ENCODE measurements around the gene ZFP91. TPM values are rescaled to one million over a fixed set of nuclear protein-coding genes. Genes with fewer than 3 reads are reported as not detected.

ZFP91 gene
- total and polyA plus RNA-seq, 9 of the 15 experiments (the other 6 are each of a cell fraction or from before 2014, with no cell fraction given): 17.6 to 58.3 (median 34.0) TPM

- no peaks in the 10 kb centered on the region for H4K20me1 ChIP-seq (replicated peaks; ENCODE audit: control insufficient read depth, insufficient read depth, low read length)
- H2AFZ ChIP-seq (ENCODE audit: low read depth, low read length): no peak overlapping the region
- no peak overlapping the region for H3K4me3 ChIP-seq
- BruUV-seq (replicated peaks): no TSS peak
- no peaks in the 10 kb centered on the region for H3K4me1 ChIP-seq (replicated peaks in 1 of 2; ENCODE audit: control insufficient read depth in 2 of 2, insufficient read depth in 2 of 2, low read length in 2 of 2)
- in situ Hi-C loops (cut with MboI): no loop called here
- no peak overlapping the region for H3K27ac ChIP-seq (ENCODE audit: extremely low read depth, low read depth, low read length)
- peaks cover 6% of the 10 kb centered on the region; the same call in 2 of the 3 replicates for H3K79me2 ChIP-seq (ENCODE audit: control insufficient read depth, insufficient read depth, low read length)
- 98% methylated on average over 4 of the region's 4 CpGs for WGBS (ENCODE audit: insufficient coverage, low coverage, missing lambda C conversion rate)
- peaks cover 98% of the 10 kb centered on the region for H3K36me3 ChIP-seq (ENCODE audit: control insufficient read depth, insufficient read depth, low read length)
- no peak overlapping the region for H3K4me2 ChIP-seq (ENCODE audit: insufficient read depth, low read length)
- no peaks in the 10 kb centered on the region for H3K9me1 ChIP-seq (ENCODE audit: control insufficient read depth, insufficient read depth, low read length)
- DNase-seq (ENCODE audit: extremely low read depth in 1 of 4, low spot score in 3 of 4) (peak in 1 of 4 experiments; percentile 14), ATAC-seq (peak; percentile 88), FAIRE-seq (no peak)
- H3K27me3 ChIP-seq (ENCODE audit: control insufficient read depth in 2 of 2, insufficient read depth in 2 of 2, low read length in 2 of 2): no peaks in the 10 kb centered on the region
- ChIA-PET POLR2A (interaction anchor here (0.7 to 1.0 kb wide), 2 partner anchors 11 to 28 kb away, joined by 3 to 4 read pairs; no protein-coding TSS in a partner anchor), CTCF (ENCODE audit: low intra/inter-chr PET ratio) (interaction anchor here (0.6 to 0.7 kb wide), 3 partner anchors 39 to 325 kb away, joined by 3 to 4 read pairs (median 3); no protein-coding TSS in a partner anchor)
- H3K9me3 ChIP-seq (replicated peaks; ENCODE audit: control insufficient read depth, insufficient read depth, low read depth, low read length): no peaks in the 10 kb centered on the region
- intact Hi-C loops (cut with micrococcal nuclease): no loop called here
- TF ChIP-seq CTCF (IDR thresholded peaks at IDR 0.05 in 2 of 3, conservative IDR thresholded peaks at IDR 0.05 in 1 of 3; ENCODE audit: insufficient read depth in 2 of 3, low read depth in 1 of 3, low read length in 3 of 3): peak; percentile 25 to 29 (median 25); a peak in 4 of 6 replicates
- peak in 1 of 2 experiments; percentile 40; a peak in 2 of 4 replicates for TF ChIP-seq RAD21 (CRISPR knock-in tag; conservative IDR thresholded peaks at IDR 0.05 in 1 of 2, IDR thresholded peaks at IDR 0.05 in 1 of 2)
- TF ChIP-seq POLR2AphosphoS5 (IDR thresholded peaks at IDR 0.05; ENCODE audit: control insufficient read depth, insufficient read depth, low read depth, low read length): peak; percentile 27; the same call in 1 of the 2 replicates
- no peak for TF ChIP-seq NR0B1 (IDR thresholded peaks at IDR 0.05; ENCODE audit: partially characterized antibody)
- H3K9ac ChIP-seq (ENCODE audit: insufficient read depth in 1 of 2, low read depth in 2 of 2, low read length in 2 of 2): no peak overlapping the region
These were observed 39.2 kb downstream of the ZFP91 start for GRCh38 chr11:58617976-58618557.

All from K562 (cell line).